GM19455 (cell line): ENCODE measurements around the gene CENPV.
"Not testable (repeated sequence)": the region's sequence is repeated elsewhere in the genome, so short reads cannot be mapped to it uniquely, and the experiment has no call there.

Source experiments
- ATAC-seq: cut with Tn5 transposase; IDR thresholded peaks from one replicate; pipeline ENCODE4 v1.9.1; 2021; ENCODE audit not compliant: unreplicated experiment

Gene CENPV

GRCh38 chr17:16353317-16354174 is at the start of gene CENPV:
CENPV (minus strand) TSS chr17:16353469; CDS start chr17:16353436, 33 bp downstream.
- peak; percentile 61 for ATAC-seq

DNA sequence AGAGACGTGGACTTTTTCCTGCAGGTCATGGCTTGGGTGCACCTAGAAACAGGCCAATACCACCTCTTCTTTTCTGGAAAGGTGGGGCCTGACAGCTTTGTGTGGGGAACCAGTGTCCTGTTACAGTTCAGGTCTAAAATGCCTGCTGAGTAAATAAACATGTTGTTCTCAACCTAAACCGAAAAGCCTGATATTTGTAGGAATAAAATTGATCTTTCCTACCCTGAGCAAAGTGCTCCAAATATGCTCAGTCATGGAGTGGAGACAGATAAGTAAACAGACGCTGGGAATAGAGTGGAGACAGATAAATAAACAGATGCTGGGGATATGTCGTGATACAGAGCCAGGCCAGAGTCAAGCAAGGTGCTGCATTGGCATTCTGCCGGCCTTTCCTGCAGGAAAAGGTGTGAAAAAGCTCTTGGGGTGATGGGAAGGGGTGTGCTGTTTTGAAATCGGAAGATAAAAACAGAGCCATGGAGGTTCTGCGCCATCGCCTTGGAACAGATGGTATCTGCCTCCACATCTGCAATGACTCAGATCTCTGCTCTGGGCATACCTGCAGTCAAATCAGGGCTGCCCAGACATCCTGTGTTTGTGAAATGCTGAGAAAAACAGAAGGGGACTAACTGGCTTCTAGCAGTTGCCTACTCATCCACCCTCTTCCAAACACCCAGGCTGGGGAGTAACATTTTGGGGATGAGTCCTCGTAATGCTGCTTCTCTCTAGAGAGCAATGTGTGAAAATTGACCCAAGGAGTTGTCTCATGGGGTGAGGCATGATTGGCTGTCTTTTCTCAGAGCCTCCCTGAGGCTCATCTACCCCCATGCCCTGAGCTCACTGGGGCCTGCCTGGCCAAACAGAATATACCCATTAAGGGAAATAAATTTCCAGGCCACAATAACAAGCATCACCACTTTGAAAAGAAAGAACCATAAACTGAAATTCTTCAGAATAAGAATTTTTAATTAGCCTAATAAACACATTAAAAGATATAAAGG is 45.3 kb upstream of the CENPV start:
- ATAC-seq: peak; percentile 63

GRCh38 chr17:16396693-16397092 is 43.4 kb upstream of the CENPV start:
- ATAC-seq: not testable (repeated sequence)

GRCh38 chr17:16395887-16396286 is 42.6 kb upstream of the CENPV start:
- not testable (repeated sequence) for ATAC-seq

GRCh38 chr17:16392491-16392890 is 39.2 kb upstream of the CENPV start:
- ATAC-seq: not testable (repeated sequence)

GRCh38 chr17:16391451-16391850 is 38.2 kb upstream of the CENPV start:
- no peak for ATAC-seq

- ATAC-seq: not testable (repeated sequence)
These were observed 32.8 kb upstream of the CENPV start for GRCh38 chr17:16386126-16386507.

DNA sequence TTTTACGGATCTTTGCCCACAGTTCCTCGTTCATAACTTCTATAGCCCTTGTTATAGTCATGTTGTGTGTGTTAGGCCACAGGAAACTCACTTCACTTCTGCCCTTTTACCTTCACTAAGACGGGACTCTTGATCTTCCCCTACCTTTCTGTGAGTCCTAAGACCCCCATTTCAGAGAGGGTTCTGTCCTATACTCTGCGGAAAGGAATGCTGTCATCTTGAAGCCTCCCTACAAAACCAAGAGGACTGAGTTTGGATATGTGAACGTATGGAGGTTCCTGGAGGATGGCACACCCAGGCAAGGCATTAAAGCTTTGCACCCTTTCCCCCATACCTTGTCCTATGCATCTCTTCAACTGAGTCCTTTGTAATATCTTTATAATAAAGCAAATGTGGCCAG is 31.3 kb upstream of the CENPV start:
- no peak for ATAC-seq

GRCh38 chr17:16383772-16384287 is 30.6 kb upstream of the CENPV start:
- no peak for ATAC-seq

- ATAC-seq: no peak
These were observed 29.9 kb upstream of the CENPV start for GRCh38 chr17:16383216-16383615.

GRCh38 chr17:16381496-16381820 is 28.2 kb upstream of the CENPV start:
- no peak for ATAC-seq

DNA sequence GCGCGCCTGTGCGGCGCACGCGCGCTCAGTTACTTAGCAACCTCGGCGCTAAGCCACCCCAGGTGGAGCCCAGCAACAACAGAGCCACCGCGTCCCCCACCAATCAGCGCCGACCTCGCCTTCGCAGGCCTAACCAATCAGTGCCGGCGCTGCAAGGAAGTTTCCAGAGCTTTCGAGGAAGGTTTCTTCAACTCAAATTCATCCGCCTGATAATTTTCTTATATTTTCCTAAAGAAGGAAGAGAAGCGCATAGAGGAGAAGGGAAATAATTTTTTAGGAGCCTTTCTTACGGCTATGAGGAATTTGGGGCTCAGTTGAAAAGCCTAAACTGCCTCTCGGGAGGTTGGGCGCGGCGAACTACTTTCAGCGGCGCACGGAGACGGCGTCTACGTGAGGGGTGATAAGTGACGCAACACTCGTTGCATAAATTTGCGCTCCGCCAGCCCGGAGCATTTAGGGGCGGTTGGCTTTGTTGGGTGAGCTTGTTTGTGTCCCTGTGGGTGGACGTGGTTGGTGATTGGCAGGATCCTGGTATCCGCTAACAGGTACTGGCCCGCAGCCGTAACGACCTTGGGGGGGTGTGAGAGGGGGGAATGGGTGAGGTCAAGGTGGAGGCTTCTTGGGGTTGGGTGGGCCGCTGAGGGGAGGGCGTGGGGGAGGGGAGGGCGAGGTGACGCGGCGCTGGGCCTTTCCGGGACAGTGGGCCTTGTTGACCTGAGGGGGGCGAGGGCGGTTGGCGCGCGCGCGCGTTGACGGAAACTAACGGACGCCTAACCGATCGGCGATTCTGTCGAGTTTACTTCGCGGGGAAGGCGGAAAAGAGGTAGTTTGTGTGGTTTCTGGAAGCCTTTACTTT is 27.6 kb upstream of the CENPV start, which contains the start of gene UBB:
UBB (plus strand) TSS at position 452 of the 856 bp plus-strand sequence. CDS start 817 bp downstream, outside the sequence.
- ATAC-seq: peak; percentile 85

GRCh38 chr17:16379654-16380053 is 26.4 kb upstream of the CENPV start:
- no peak for ATAC-seq

- ATAC-seq: no peak
These were observed 25.5 kb upstream of the CENPV start for GRCh38 chr17:16378636-16379282.

DNA sequence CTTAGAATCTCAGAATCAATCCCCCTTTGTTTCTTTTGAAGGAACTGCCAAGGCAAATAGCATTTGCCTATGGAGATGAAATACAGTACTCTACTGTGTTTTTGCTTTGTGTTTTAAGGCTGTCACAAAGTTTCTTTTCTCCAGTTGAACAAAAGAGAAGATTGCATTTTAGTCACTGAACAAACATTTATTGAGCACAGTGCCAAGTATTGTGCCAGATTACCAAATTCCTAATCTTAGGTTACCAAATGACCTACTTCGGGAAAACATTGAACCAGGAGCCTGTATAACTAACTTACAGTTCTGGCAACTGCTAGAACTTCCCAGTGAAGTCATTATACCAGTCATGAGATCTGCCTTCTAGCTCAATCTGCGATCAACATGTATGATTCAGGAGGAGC is 24.7 kb upstream of the CENPV start:
- no peak for ATAC-seq

DNA sequence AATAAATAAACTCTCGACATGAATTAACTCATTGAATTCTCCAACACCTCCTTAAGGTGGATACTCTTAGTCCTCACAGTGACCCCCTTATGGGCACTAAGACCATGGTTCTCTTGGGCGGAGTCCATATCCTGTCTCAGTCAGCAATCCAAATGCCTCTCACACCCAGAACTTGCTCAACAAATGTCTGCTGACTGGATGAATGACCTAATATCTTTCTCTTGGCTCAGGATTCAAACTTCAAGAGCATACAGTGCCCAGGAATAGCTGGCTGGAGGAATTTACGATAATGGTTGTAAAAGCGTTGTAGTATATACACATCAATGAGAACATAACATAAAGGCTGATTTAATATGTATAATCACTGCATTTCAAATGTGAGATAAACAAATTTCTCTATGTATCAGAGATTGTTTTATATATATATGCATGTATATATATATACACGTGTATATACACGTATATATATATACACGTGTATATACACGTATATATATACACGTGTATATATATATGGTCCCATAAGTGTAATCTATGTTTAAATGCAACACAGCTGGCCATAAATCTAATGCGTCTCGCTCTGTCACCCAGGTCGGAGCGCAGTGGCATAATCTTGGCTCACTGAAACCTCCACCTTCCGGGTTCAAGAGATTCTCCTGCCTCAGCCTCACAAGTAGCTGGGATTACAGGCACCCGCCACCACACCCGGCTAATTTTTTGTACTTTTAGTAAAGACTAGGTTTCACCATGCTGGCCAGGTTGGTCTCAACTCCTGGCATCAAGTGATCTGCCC is 21.1 kb upstream of the CENPV start:
- ATAC-seq: no peak

- no peak for ATAC-seq
These were observed 18.5 kb upstream of the CENPV start for GRCh38 chr17:16371742-16372141.

- ATAC-seq: no peak
These were observed 11.4 kb upstream of the CENPV start for GRCh38 chr17:16364625-16365024.
